ENCODE results near the gene RTF2.

DNA sequence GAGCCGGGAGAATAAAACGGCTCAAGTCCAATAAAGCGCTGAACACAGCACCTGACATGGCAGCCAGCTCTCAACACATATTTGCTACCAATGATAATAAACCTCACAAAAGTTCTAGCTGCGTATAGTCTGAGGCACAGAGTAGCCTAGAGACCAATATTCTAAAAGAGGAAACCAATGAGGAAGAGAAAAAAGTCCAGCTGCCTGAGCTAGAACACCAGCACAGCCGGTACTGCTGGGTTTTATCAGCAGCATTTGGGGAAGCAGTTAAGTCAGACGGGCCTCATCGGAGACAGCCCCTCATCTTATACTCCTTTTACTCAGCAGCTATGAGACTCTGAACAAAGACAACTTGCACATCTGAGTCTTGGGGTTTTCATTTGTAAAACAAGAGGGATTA is 2.4 kb upstream of the RTF2 start:
- TF ChIP-seq, protein P1, sequence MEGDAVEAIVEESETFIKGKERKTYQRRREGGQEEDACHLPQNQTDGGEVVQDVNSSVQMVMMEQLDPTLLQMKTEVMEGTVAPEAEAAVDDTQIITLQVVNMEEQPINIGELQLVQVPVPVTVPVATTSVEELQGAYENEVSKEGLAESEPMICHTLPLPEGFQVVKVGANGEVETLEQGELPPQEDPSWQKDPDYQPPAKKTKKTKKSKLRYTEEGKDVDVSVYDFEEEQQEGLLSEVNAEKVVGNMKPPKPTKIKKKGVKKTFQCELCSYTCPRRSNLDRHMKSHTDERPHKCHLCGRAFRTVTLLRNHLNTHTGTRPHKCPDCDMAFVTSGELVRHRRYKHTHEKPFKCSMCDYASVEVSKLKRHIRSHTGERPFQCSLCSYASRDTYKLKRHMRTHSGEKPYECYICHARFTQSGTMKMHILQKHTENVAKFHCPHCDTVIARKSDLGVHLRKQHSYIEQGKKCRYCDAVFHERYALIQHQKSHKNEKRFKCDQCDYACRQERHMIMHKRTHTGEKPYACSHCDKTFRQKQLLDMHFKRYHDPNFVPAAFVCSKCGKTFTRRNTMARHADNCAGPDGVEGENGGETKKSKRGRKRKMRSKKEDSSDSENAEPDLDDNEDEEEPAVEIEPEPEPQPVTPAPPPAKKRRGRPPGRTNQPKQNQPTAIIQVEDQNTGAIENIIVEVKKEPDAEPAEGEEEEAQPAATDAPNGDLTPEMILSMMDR (conservative IDR thresholded peaks at IDR 0.05; ENCODE audit: low read depth, low read length): no peak
- no peak for TF ChIP-seq FOS (IDR thresholded peaks at IDR 0.05; ENCODE audit: low read depth, low read length)
- no peak for TF ChIP-seq RCOR1 (IDR thresholded peaks at IDR 0.05; ENCODE audit: insufficient replicate concordance, low read length)
